ENCODE results near the gene MRPL16. TPM values are rescaled to one million over a fixed set of nuclear protein-coding genes. Genes with fewer than 3 reads are reported as not detected.
"Not testable (repeated sequence)": the region's sequence is repeated elsewhere in the genome, so short reads cannot be mapped to it uniquely, and the experiment has no call there.

The MRPL16 gene
- total RNA-seq, 2 experiments from 2014 or later = 59.5 to 63.2 TPM

DNA sequence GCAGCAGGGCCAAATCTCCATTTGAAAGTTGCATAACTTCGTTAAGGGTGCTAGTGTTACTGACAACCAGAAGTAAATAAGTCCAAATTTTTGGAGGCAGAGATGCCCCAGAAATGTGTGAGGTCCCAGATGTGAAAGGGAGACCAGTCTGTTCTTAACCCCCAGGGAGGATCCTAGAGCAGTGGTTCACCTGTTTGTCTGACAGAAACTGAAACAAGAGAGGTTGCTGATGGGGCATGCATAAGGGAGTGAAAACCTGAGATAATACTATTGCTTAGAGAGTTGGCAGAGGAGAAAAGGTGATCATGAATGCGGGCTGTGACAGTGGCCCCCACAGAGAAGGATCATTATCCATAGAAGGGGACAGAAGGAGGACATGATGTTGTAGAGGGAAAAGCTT, 30.9 kb upstream of the MRPL16 start:
- Mint-ChIP-seq H3K4me1 (ENCODE audit: low read depth) (no peaks in the 10 kb centered on the region), H3K36me3 (ENCODE audit: low read depth) (no peaks in the 10 kb centered on the region), H3K27ac (no peak overlapping the region), H3K4me3 (no peak overlapping the region), H3K9me3 (no peaks in the 10 kb centered on the region), H3K27me3 (ENCODE audit: low read depth) (peaks cover 6% of the 10 kb centered on the region)
- intact Hi-C loops (cut with micrococcal nuclease) = no loop called here
- no peak for DNase-seq
- CTCF ChIA-PET = no interaction called here

DNA sequence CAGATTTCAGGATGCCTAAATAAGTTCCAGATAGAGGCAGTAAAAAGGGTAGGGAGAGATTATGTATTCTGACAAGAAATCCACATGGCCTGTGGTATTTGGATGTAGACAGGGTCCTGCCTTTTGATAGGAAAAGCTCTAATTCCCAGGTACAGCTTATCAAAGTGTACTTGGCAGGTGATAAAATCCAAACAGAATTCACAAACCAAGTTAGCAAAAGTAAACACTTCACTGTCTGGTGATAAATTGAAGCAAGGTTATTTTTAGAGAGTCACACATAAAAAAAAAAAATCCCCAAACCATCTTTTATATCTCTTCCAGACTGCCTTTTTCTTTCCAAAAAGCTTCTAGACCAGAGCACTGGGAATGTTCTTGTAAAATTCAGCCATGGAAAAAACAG, 29.0 kb upstream of the MRPL16 start:
- H3K27ac Mint-ChIP-seq = no peak overlapping the region
- CTCF ChIA-PET = no interaction called here
- DNase-seq = no peak
- no peaks in the 10 kb centered on the region for H3K4me1 Mint-ChIP-seq (ENCODE audit: low read depth)
- H3K27me3 Mint-ChIP-seq (ENCODE audit: low read depth) = peaks cover 7% of the 10 kb centered on the region
- H3K9me3 Mint-ChIP-seq = no peaks in the 10 kb centered on the region
- intact Hi-C loops (cut with micrococcal nuclease) = no loop called here
- no peak overlapping the region for H3K4me3 Mint-ChIP-seq
- H3K36me3 Mint-ChIP-seq (ENCODE audit: low read depth) = no peaks in the 10 kb centered on the region

DNA sequence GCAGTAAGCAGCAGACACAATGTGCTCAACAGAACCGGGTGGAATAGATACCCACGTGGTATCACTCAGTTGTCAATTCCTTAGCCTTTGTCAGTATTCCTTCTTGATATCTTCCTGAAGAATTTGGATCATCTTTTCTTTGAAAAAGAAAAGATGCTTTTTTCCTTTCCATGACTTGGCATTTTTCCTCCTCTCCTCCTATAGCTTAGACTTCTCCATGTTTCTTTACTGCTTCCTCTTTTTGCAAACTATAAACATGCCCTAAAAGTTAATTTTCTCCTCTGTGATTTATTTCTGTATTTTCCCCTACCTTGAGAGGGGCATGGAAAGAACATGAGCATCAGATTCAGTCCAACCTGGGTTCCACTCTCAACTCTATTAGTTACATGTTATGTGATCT, 23.0 kb upstream of the MRPL16 start:
- Mint-ChIP-seq H3K27ac (no peak overlapping the region), H3K4me3 (no peak overlapping the region)
- intact Hi-C loops (cut with micrococcal nuclease) = no loop called here

DNA sequence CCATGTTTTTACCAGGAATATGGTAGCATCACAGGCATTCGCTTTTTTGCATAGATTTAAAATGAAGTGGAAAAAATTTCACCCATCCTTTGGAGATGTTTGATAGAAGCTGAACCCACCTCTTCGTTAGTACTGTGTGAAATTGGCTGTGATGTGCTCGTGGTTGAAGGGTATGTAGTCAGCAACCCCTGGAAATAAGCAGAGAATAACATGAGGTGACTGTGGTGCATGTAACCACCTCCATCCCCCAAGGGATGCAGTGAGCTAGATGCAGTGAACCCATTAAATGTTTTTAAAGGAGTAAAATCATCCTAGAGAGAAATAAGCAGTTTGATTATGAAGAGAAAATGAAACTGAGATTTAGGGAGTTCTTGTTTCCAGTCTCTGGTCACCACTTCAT, 18.8 kb upstream of the MRPL16 start:
- no peak overlapping the region for H3K4me3 Mint-ChIP-seq
- no peaks in the 10 kb centered on the region for H3K36me3 Mint-ChIP-seq (ENCODE audit: low read depth)
- CTCF ChIA-PET = no interaction called here
- DNase-seq = no peak
- H3K9me3 Mint-ChIP-seq = no peaks in the 10 kb centered on the region
- H3K27me3 Mint-ChIP-seq (ENCODE audit: low read depth) = no peaks in the 10 kb centered on the region
- no peak overlapping the region for H3K27ac Mint-ChIP-seq
- no peaks in the 10 kb centered on the region for H3K4me1 Mint-ChIP-seq (ENCODE audit: low read depth)
- intact Hi-C loops (cut with micrococcal nuclease) = no loop called here

More for the DNA sequence above, 23.0 kb upstream of the MRPL16 start:
- Mint-ChIP-seq H3K9me3 (no peaks in the 10 kb centered on the region), H3K27me3 (ENCODE audit: low read depth) (peaks cover 7% of the 10 kb centered on the region), H3K36me3 (ENCODE audit: low read depth) (no peaks in the 10 kb centered on the region), H3K4me1 (ENCODE audit: low read depth) (no peaks in the 10 kb centered on the region)
- CTCF ChIA-PET = no interaction called here
- DNase-seq = no peak

DNA sequence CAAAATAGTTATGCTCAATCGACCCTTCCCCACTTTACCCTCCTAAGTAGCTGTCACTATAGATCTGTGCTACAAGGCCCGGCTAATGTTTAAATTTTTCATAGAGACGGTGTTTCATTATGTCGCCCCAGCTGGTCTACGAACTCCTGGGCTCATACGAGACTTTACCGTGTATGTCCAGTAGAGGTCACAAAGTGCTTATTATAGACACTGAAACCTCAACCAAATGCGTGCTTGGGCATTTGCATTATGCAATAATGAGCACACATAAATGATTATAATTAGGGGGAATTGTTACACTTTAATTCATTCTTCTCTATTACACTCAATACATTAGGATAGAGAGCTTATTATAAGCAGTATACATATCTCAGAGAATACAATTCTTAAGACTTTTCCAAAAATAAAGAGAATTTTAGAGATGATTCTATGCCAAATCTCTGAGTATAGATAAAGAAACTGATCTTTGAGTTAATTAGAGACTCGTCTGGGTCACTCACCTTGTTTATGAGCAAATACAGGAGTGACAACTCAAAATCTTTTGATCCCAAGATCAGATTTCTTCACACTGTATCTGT, 12.5 kb upstream of the MRPL16 start:
- CTCF ChIA-PET = no interaction called here
- no peak overlapping the region for H3K4me3 Mint-ChIP-seq
- no peaks in the 10 kb centered on the region for H3K9me3 Mint-ChIP-seq
- no peak overlapping the region for H3K27ac Mint-ChIP-seq
- no peaks in the 10 kb centered on the region for H3K27me3 Mint-ChIP-seq (ENCODE audit: low read depth)
- intact Hi-C loops (cut with micrococcal nuclease) = loop anchor here (1.0 to 2.0 kb wide), 5 partner anchors 36 to 442 kb away; no protein-coding TSS in a partner anchor
- H3K36me3 Mint-ChIP-seq (ENCODE audit: low read depth) = no peaks in the 10 kb centered on the region
- peak; percentile 56 for DNase-seq
- H3K4me1 Mint-ChIP-seq (ENCODE audit: low read depth) = peaks cover 3% of the 10 kb centered on the region

DNA sequence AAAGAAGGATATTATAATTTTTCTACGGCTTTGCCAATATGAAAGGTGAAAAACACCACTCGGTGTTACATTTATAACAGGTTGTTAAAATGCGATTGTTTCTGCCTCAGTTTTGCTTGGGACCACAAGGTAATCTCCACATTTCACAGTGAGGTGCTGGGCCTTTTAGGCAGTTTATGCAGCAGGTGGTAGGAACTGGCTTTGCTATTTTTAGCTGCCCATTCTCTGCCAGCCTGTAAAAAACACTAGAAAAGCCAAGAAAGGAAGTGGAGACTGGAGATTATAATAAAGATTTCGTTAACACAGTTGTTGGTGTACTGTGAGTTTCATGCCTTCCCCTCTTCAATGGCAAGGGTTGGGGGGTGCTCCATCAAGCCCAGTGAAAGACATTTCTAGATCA, 8.0 kb upstream of the MRPL16 start:
- Mint-ChIP-seq H3K9me3 (no peaks in the 10 kb centered on the region), H3K4me3 (no peak overlapping the region), H3K36me3 (ENCODE audit: low read depth) (no peaks in the 10 kb centered on the region), H3K27me3 (ENCODE audit: low read depth) (no peaks in the 10 kb centered on the region), H3K27ac (no peak overlapping the region), H3K4me1 (ENCODE audit: low read depth) (peaks cover 6% of the 10 kb centered on the region)
- no peak for DNase-seq
- intact Hi-C loops (cut with micrococcal nuclease) = loop anchor here (10.0 kb wide), 1 partner anchor 1244 kb away; the partner anchor contains the start of genes LPXN and ZFP91
- CTCF ChIA-PET = no interaction called here

DNA sequence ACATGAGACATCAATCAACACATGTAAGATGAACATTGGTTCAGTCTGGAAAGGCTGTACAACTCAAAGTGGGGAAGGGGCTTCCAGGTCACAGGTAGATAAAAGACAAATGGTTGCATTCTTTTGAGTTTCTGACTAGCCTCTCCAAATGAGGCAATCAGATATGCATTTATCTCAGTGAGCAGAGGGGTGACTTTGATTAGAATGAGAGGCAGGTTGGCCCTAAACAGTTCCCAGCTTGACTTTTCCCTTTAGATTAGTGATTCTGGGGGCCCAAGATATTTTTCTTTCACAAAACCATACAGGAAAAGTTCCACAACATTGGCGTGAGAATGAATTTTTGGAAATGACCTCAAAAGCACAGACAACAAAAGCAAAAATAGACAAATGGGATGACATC, 5.9 kb upstream of the MRPL16 start:
- H3K4me1 Mint-ChIP-seq (ENCODE audit: low read depth); DNase-seq; H3K36me3 Mint-ChIP-seq (ENCODE audit: low read depth); H3K27ac Mint-ChIP-seq; H3K4me3 Mint-ChIP-seq; CTCF ChIA-PET; H3K9me3 Mint-ChIP-seq; H3K27me3 Mint-ChIP-seq (ENCODE audit: low read depth): not testable (repeated sequence)
- intact Hi-C loops (cut with micrococcal nuclease) = loop anchor here (10.0 kb wide), 1 partner anchor 1242 kb away; the partner anchor contains the start of genes LPXN and ZFP91

DNA sequence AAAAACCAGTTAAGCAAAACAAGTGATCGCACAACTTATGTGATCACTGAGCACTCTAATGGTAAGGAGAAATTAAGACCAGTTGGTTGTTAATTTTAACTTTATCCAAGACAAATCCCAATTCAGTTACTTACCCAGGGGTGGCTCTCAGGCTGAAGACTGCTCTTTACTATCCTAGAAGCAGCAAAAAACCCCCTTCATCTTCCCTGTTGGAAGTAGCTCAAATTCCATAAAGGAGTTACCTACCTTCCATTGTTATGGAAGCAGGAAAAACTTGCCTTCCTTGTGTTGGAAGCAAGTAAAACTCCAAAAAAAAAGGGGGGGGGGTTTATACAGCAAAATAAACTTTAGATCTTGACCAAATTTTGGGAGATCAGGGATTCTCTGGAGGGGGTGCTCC, 5.2 kb upstream of the MRPL16 start:
- intact Hi-C loops (cut with micrococcal nuclease) = loop anchor here (10.0 kb wide), 1 partner anchor 1241 kb away; the partner anchor contains the start of genes LPXN and ZFP91
- CTCF ChIA-PET = no interaction called here
- Mint-ChIP-seq H3K9me3 (no peaks in the 10 kb centered on the region), H3K4me1 (ENCODE audit: low read depth) (peaks cover 11% of the 10 kb centered on the region), H3K27me3 (ENCODE audit: low read depth) (no peaks in the 10 kb centered on the region), H3K27ac (no peak overlapping the region), H3K4me3 (no peak overlapping the region), H3K36me3 (ENCODE audit: low read depth) (no peaks in the 10 kb centered on the region)
- no peak for DNase-seq

DNA sequence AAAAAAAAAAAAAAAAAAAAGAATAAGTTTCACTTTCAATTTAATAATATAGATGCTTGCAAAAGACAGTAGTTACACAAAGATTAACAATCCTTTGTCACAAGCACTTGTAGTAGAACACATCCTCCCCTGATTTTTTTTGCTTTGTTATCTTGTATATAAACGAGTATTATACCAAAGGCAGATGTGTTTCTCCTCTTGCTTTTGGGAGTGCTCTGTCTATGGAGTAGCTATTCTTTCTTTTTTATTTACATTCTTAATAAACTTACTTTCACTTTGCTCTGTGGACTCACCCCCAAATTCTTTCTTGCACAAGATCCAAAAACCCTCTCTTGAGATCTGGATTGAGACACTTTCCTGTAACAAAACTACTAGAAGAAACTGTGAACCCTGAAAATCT, 3.4 kb upstream of the MRPL16 start:
- no peak for DNase-seq
- Mint-ChIP-seq H3K4me3 (no peak overlapping the region), H3K27ac (no peak overlapping the region), H3K36me3 (ENCODE audit: low read depth) (peaks cover 1% of the 10 kb centered on the region), H3K9me3 (no peaks in the 10 kb centered on the region), H3K4me1 (ENCODE audit: low read depth) (peaks cover 19% of the 10 kb centered on the region), H3K27me3 (ENCODE audit: low read depth) (no peaks in the 10 kb centered on the region)
- intact Hi-C loops (cut with micrococcal nuclease) = loop anchor here (5.0 to 10.0 kb wide), 2 partner anchors 43 to 1239 kb away; partner anchors contain the start of genes LPXN and ZFP91
- CTCF ChIA-PET = interaction anchor here (0.7 to 1.4 kb wide), 2 partner anchors 12 to 60 kb away, joined by 3 to 5 read pairs; no protein-coding TSS in a partner anchor

DNA sequence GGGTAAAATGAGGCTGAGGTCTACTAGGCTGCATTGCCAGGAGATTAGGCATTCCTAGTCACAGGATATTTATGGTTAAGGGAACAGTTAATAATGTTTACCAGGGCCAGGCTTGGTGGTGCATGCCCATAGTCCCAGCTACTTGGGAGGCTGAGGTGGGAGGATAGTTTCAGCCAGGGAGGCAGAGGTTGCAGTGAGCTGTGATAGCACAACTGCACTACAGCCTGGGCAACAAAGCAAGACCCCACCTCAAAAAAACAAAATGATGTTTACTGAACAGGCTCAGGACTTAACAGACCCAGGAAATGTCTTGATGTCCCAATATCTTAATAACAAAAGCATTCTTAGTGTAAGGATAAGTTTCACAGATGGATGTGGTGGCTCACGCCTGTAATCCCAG, 2.8 kb upstream of the MRPL16 start:
- DNase-seq = no peak
- H3K4me1 Mint-ChIP-seq (ENCODE audit: low read depth) = peaks cover 18% of the 10 kb centered on the region
- no peak overlapping the region for H3K27ac Mint-ChIP-seq
- no peaks in the 10 kb centered on the region for H3K27me3 Mint-ChIP-seq (ENCODE audit: low read depth)
- CTCF ChIA-PET = interaction anchor here (0.7 to 1.4 kb wide), 2 partner anchors 11 to 59 kb away, joined by 3 to 5 read pairs; no protein-coding TSS in a partner anchor
- peaks cover 1% of the 10 kb centered on the region for H3K36me3 Mint-ChIP-seq (ENCODE audit: low read depth)
- intact Hi-C loops (cut with micrococcal nuclease) = loop anchor here (5.0 to 10.0 kb wide), 2 partner anchors 44 to 1239 kb away; partner anchors contain the start of genes LPXN and ZFP91
- no peaks in the 10 kb centered on the region for H3K9me3 Mint-ChIP-seq
- no peak overlapping the region for H3K4me3 Mint-ChIP-seq

DNA sequence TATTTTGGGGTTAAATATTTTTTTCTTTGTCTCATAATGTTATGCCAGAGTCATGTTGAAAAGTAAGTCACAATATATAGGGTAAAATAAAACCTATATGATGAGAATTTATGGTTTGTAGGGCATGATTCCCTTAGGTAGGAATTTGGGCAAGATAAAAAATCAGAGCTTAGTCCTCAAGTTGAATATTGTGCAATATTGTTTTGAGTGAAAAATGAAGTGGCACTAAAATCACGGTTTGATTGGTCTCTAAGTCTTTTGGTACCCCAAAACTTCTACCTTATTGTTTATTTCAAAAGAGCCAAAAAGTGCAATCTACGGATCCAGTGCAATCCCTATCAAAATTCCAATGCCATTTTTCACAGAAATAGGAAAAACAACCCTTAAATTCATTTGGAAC, 1.6 kb upstream of the MRPL16 start:
- Mint-ChIP-seq H3K27ac (no peak overlapping the region), H3K4me1 (ENCODE audit: low read depth) (peaks cover 18% of the 10 kb centered on the region), H3K36me3 (ENCODE audit: low read depth) (peaks cover 1% of the 10 kb centered on the region), H3K9me3 (no peaks in the 10 kb centered on the region), H3K27me3 (ENCODE audit: low read depth) (no peaks in the 10 kb centered on the region), H3K4me3 (no peak overlapping the region)
- CTCF ChIA-PET = no interaction called here
- intact Hi-C loops (cut with micrococcal nuclease) = loop anchor here (5.0 to 10.0 kb wide), 2 partner anchors 45 to 1237 kb away; partner anchors contain the start of genes LPXN and ZFP91
- no peak for DNase-seq

DNA sequence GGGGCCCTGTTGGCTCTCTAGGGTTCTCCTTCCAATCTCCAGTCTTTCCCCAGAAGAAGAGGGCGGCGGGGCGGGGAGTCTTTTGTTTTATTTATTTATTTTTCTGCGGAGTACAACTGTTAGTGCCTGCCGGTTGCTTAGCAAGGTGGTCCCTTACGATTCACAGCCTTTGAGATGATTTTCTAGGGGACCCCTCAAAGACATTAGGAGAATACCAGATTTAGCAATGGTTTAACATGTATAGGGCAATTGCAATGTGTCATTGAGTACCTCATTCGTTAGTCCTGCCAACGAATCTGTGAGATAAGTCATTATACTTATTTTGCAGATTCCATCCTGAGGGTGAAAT, 307 bp upstream of the MRPL16 start:
- H3K27me3 Mint-ChIP-seq (ENCODE audit: low read depth) = no peaks in the 10 kb centered on the region
- H3K36me3 Mint-ChIP-seq (ENCODE audit: low read depth) = peaks cover 9% of the 10 kb centered on the region
- H3K4me3 Mint-ChIP-seq = peak overlapping the region; percentile 87
- no peak for DNase-seq
- no peaks in the 10 kb centered on the region for H3K9me3 Mint-ChIP-seq
- peak overlapping the region; percentile 82 for H3K27ac Mint-ChIP-seq
- CTCF ChIA-PET = interaction anchor here (1.3 to 1.9 kb wide), 2 partner anchors 10 to 46 kb away, joined by 4 to 8 read pairs; no protein-coding TSS in a partner anchor
- H3K4me1 Mint-ChIP-seq (ENCODE audit: low read depth) = peaks cover 18% of the 10 kb centered on the region
- intact Hi-C loops (cut with micrococcal nuclease) = loop anchor here (1.0 to 10.0 kb wide), 7 partner anchors 35 to 1236 kb away; partner anchors contain the start of genes LPXN, OSBP, PATL1 and ZFP91

DNA sequence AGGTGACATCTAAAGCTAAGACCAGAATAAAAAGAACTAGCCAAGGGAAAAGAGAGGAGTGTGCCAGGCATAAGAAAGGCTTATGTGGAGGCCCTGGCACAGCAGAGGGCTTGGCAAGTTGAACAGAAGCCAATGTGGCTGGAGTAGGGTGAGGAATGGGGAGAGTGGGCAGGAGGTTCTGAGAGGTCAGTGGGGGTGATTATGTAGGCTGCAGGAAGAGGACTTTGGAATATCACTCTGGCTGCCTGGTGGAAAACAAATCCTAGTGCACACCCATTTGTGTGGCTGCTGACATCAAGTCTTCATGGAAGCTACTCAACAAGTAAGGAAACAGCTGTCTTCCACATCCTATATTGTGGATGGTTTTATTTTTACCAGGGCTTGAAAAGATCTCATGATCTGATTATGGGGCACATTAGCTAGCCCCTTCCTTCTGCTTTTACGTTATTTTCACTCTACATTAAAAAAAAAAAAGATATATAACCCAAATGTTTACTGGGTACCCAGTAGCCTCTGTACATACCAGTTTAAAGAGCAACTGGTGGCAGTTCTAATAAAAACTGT, 3.4 kb downstream of the MRPL16 start:
- Mint-ChIP-seq H3K4me1 (ENCODE audit: low read depth) (peaks cover 14% of the 10 kb centered on the region), H3K36me3 (ENCODE audit: low read depth) (peaks cover 11% of the 10 kb centered on the region), H3K27me3 (ENCODE audit: low read depth) (no peaks in the 10 kb centered on the region), H3K9me3 (no peaks in the 10 kb centered on the region), H3K4me3 (no peak overlapping the region), H3K27ac (no peak overlapping the region)
- intact Hi-C loops (cut with micrococcal nuclease) = loop anchor here (10.0 kb wide), 1 partner anchor 602 kb away; no protein-coding TSS in a partner anchor
- CTCF ChIA-PET = interaction anchor here (0.6 to 1.3 kb wide), 2 partner anchors 51 to 53 kb away, joined by 3 to 4 read pairs; no protein-coding TSS in a partner anchor
- no peak for DNase-seq
